HTR-8/SVneo (cell line): ENCODE measurements around the gene RTBDN.
A peak's percentile ranks its signal among the peaks of the same experiment; 100 is the strongest.

ENCODE experiments used
- DNase-seq: peaks from one replicate; pipeline ENCODE4 v3.0.0; 2011; ENCODE audit warnings: low spot score, mixed read lengths; ENCODE audit not compliant: insufficient read length
- FAIRE-seq: peaks from 2 replicates; lab custom pipeline; 2011; peaks lifted over from hg19 to GRCh38; lab: Jason Lieb, UNC

Gene RTBDN

GRCh38 chr19:12783849-12784393 is 50.5 kb downstream of the RTBDN start:
- DNase-seq (no peak), FAIRE-seq (no peak)

GRCh38 chr19:12783291-12783848 is 51.0 kb downstream of the RTBDN start:
- no peak for FAIRE-seq
- no peak for DNase-seq

DNA sequence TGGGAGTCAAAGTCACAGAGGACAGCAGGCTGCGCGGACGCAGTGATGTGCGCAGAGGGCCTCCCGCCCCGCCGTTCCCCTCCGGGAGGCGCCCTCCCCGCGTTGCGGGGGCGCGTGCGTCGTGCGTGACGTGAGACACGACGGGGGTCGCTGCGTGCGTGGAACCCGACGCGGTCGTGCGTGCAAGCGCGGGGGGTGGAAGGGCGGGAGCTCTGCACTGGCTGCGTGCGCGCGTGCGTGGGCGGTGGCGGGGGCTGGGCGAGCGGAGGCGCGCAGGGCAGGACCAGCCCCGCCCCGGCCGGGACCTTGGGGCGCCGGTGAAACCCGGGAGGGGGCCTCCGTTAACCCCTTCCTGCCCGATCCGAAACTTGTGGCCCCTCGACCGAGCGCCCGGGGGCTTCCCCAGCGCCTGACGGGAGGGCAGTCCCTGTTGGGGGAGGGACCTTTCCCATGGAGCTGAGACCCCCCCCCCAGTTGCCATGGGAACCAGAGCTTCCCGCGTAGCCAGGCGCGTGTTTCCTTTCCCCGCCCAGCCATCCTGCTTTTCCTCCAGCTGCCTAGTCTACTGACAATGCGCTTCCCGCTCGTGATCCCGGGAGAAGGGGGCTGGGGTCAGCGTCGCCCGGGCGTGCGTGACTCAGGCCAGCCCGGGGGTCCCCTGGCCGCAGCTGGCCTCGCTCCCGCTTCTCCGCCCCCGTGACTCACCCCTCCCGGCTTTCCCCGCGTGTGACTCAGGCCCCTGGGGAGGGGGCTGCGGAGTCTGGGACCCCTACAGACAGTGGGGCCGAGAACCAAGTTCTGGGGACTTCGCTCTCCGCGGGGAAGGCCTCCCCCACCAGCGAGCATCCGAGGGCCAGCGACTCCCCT is 51.7 kb downstream of the RTBDN start:
- no peak for DNase-seq
- peak; percentile 55 for FAIRE-seq

DNA sequence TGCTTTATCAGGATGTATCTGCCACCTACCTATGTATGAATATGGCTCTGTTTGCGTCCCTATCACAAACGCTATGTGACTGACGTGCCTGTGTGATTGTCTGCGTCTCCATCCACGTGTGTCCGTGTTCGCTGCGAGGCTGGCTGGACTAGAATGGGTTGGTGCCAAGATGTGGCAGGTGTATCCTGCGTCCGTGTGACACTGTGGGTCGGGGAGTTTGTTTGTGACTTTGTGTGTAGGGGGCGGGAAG is 52.3 kb downstream of the RTBDN start:
- DNase-seq (no peak), FAIRE-seq (no peak)

DNA sequence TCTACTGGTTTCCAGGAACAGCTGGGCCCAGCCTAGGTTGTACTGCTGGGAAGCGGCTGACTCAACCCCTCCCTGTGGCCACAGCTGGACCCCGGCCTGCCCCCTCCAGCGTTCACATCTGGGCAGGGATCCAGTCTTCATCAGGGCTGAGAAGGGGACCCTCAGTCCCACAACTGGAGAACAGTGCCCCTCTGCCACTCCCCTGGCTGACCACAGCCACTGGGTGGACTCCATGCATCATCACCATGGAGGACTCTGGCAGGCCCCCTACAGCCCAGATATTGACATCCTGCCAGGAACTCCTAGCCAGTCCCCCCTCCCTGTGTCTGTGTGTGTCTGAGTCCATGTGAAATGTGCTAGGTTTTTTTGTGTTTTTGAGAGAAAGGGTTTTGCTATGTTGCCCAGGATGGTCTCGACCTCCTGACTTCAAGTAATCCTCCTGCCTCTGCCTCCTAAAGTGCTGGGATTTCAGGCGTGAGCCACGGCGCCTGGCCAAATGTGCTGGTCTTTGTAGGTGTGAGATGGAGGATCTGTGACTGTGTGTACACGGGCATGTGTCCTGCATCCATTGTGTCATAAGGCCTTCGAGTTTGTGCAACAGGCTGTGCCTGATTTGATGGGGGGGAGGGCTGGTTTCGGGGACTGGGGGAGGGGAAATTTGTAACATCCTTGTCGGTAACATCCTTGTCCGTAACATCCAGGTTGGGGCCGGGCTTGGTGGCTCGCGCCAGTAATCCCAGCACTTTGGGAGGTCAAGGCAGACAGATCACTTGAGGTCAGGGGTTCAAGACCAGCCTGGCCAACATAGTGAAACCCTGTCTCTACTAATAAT is 55.0 kb downstream of the RTBDN start:
- no peak for DNase-seq
- no peak for FAIRE-seq

GRCh38 chr19:12778905-12779161 is 55.5 kb downstream of the RTBDN start:
- DNase-seq (no peak), FAIRE-seq (no peak)

GRCh38 chr19:12778017-12778904 is 56.1 kb downstream of the RTBDN start:
- FAIRE-seq (peak; percentile 63), DNase-seq (no peak)

GRCh38 chr19:12777217-12778016 is 57.0 kb downstream of the RTBDN start:
- FAIRE-seq (peak; percentile 13), DNase-seq (no peak)
